Measurements from ENCODE around the gene EML1.

Gene EML1

GRCh38 chr14:99969673-99970322 is 176.6 kb downstream of the EML1 start:
- no peak for DNase-seq

GRCh38 chr14:99971087-99971940 is 178.1 kb downstream of the EML1 start:
- DNase-seq = peak; percentile 79 to 96

- peak; percentile 21 to 73 for DNase-seq
These were observed 178.9 kb downstream of the EML1 start for GRCh38 chr14:99971941-99972747.

GRCh38 chr14:99972748-99973466 is 179.7 kb downstream of the EML1 start:
- no peak for DNase-seq

GRCh38 chr14:99975190-99975589 is 182.0 kb downstream of the EML1 start:
- no peak for DNase-seq

GRCh38 chr14:99976021-99976420 is 182.8 kb downstream of the EML1 start:
- DNase-seq = no peak

- no peak for DNase-seq
These were observed 183.5 kb downstream of the EML1 start for GRCh38 chr14:99976681-99977080.

- DNase-seq = no peak
These were observed 187.1 kb downstream of the EML1 start for GRCh38 chr14:99980299-99980698.

- DNase-seq = no peak
These were observed 188.6 kb downstream of the EML1 start for GRCh38 chr14:99981806-99982205.

- DNase-seq = peak; percentile 60 to 76
These were observed 189.5 kb downstream of the EML1 start for GRCh38 chr14:99982537-99983250.

GRCh38 chr14:99983251-99984015 is 190.2 kb downstream of the EML1 start:
- DNase-seq = no peak

- DNase-seq = no peak
These were observed 190.8 kb downstream of the EML1 start for GRCh38 chr14:99984036-99984435.

- DNase-seq = no peak
These were observed 193.2 kb downstream of the EML1 start for GRCh38 chr14:99986396-99986795.

GRCh38 chr14:99989032-99989431 is 195.8 kb downstream of the EML1 start:
- no peak for DNase-seq

GRCh38 chr14:99990268-99991170 is 197.3 kb downstream of the EML1 start:
- DNase-seq = peak in 1 of 2 experiments; percentile 46

GRCh38 chr14:99991331-99991730 is 198.1 kb downstream of the EML1 start:
- DNase-seq = no peak

Measured in NCI-H526 (cell line).